OCI-LY7 (cell line): ENCODE results near the gene OTOG. TPM values are rescaled to one million over a fixed set of nuclear protein-coding genes. Genes with fewer than 3 reads are reported as not detected.

Experiments
- BruUV-seq: library from RNA; stranded (reverse); fragments of 400-500 nt; replicated peaks from 2 replicates; lab custom pipeline; 2021; lab: Mats Ljungman, UMichigan
- CTCF ChIA-PET: fragments of 300-600 bp; sonication (Branson Sonifier 250); formaldehyde crosslinking; loops from one replicate; lab custom pipeline; 2022; ENCODE audit warnings: antibody characterized with exemption; ENCODE audit not compliant: unreplicated experiment; lab: Charles Lee
- POLR2A ChIA-PET: fragments of 300-600 bp; sonication (Branson Sonifier 250); formaldehyde crosslinking; loops from one replicate; lab custom pipeline; 2022; ENCODE audit warnings: antibody characterized with exemption; lab: Charles Lee
- DNase-seq: peaks from one replicate; pipeline ENCODE4 v3.0.0-alpha.2; 2015; ENCODE audit warnings: low spot score
- H2AFZ ChIP-seq: fragments of 200-600 bp; sonication (generic), shearing (Covaris generic); 2 replicates; pipeline ENCODE4 v1.6.1; 2014; ENCODE audit warnings: mild to moderate bottlenecking, antibody characterized with exemption, low read length, moderate library complexity
- H3K27ac ChIP-seq: fragments of 200-600 bp; sonication (generic); 2 replicates; pipeline ENCODE4 v1.5.1; 2014; ENCODE audit warnings: mixed run types, low read depth, mild to moderate bottlenecking, moderate library complexity, low read length, inconsistent platforms; ENCODE audit not compliant: poor library complexity, severe bottlenecking
- H3K36me3 ChIP-seq: fragments of 200-600 bp; sonication (generic); 2 replicates; pipeline ENCODE4 v1.6.1; 2014; ENCODE audit warnings: mild to moderate bottlenecking, antibody characterized with exemption, low read length, moderate library complexity, mixed read lengths; ENCODE audit not compliant: insufficient read depth
- H3K4me1 ChIP-seq: fragments of 200-600 bp; sonication (generic); 2 replicates; pipeline ENCODE4 v1.5.1; 2014; ENCODE audit warnings: mild to moderate bottlenecking, low read length; ENCODE audit not compliant: insufficient read depth, poor library complexity, severe bottlenecking
- H3K4me2 ChIP-seq: fragments of 200-600 bp; sonication (generic); 2 replicates; pipeline ENCODE4 v1.6.1; 2014; ENCODE audit warnings: mild to moderate bottlenecking, low read length
- H3K4me3 ChIP-seq: fragments of 200-600 bp; sonication (generic); 2 replicates; pipeline ENCODE4 v1.5.1; 2014; ENCODE audit warnings: mild to moderate bottlenecking, low read depth, low read length; ENCODE audit not compliant: poor library complexity, severe bottlenecking
- H3K79me2 ChIP-seq: fragments of 200-600 bp; sonication (generic); 2 replicates; pipeline ENCODE4 v1.6.1; 2016; ENCODE audit warnings: low read depth, mild to moderate bottlenecking, low read length, moderate library complexity, mixed read lengths; ENCODE audit not compliant: insufficient read depth
- H3K9me2 ChIP-seq: fragments of 200-600 bp; sonication (generic); 2 replicates; pipeline ENCODE4 v1.6.1; 2016; ENCODE audit warnings: mild to moderate bottlenecking, low read length, mixed read lengths; ENCODE audit not compliant: insufficient read depth
- H3K9me3 ChIP-seq: fragments of 200-600 bp; sonication (generic); 2 replicates; pipeline ENCODE4 v1.6.1; 2014; ENCODE audit warnings: mild to moderate bottlenecking, mixed run types, low read length, mixed read lengths
- H4K20me1 ChIP-seq: fragments of 200-600 bp; sonication (generic); 2 replicates; pipeline ENCODE4 v1.6.1; 2014; ENCODE audit warnings: mild to moderate bottlenecking, antibody characterized with exemption, low read length, moderate library complexity, mixed read lengths; ENCODE audit not compliant: insufficient read depth
- EZH2phosphoT487 ChIP-seq: fragments of 200-600 bp; sonication (generic); IDR thresholded peaks from 2 replicates; pipeline ENCODE4 v1.6.1; 2018; ENCODE audit warnings: low read depth, borderline replicate concordance, mild to moderate bottlenecking, mixed run types, antibody characterized with exemption, low read length, moderate library complexity, mixed read lengths
- intact Hi-C: fragments of 100-400 bp; cut with micrococcal nuclease; formaldehyde crosslinking; loops from one replicate; pipeline ENCODE4 v1.10.0; 2022; ENCODE audit not compliant: unreplicated experiment
- total RNA-seq, 2 experiments: library from RNA; depleted of rRNA in 1 of 2; stranded (reverse); fragments of >200 nt in 1 of 2; shearing (Covaris generic) in 1 of 2; gene quantifications; 2 replicates each; pipeline ENCODE4 v1.2.3, GENCODE V29; 2014 to 2022
- TF ChIP-seq, protein P1 (sequence below): fragments of 200-600 bp; sonication (generic); conservative IDR thresholded peaks from 2 replicates; pipeline ENCODE4 v1.5.1; 2014; ENCODE audit warnings: mild to moderate bottlenecking, antibody characterized with exemption, low read length, moderate library complexity, mixed read lengths

The OTOG gene
- total RNA-seq, 2 experiments from 2014 or later = not detected

GRCh38 chr11:17642370-17642769 is 95.3 kb downstream of the OTOG start:
- intact Hi-C loops = no loop called here
- no peak for DNase-seq
- no peak overlapping the region for H3K27ac ChIP-seq
- no peak overlapping the region for H3K4me3 ChIP-seq
- no peak overlapping the region for H3K4me2 ChIP-seq
- no peaks in the 10 kb centered on the region for H3K4me1 ChIP-seq
- ChIA-PET CTCF (interaction anchor here (0.6 kb wide), 1 partner anchor 9 kb away, joined by 3 read pairs; no protein-coding TSS in a partner anchor), POLR2A (no interaction called here)
- H2AFZ ChIP-seq = no peak overlapping the region
- no peaks in the 10 kb centered on the region for H3K9me3 ChIP-seq
- H3K9me2 ChIP-seq = no peaks in the 10 kb centered on the region
- no peaks in the 10 kb centered on the region for H3K79me2 ChIP-seq
- no TSS peak for BruUV-seq
- TF ChIP-seq EZH2phosphoT487 = no peak
- TF ChIP-seq, protein P1, sequence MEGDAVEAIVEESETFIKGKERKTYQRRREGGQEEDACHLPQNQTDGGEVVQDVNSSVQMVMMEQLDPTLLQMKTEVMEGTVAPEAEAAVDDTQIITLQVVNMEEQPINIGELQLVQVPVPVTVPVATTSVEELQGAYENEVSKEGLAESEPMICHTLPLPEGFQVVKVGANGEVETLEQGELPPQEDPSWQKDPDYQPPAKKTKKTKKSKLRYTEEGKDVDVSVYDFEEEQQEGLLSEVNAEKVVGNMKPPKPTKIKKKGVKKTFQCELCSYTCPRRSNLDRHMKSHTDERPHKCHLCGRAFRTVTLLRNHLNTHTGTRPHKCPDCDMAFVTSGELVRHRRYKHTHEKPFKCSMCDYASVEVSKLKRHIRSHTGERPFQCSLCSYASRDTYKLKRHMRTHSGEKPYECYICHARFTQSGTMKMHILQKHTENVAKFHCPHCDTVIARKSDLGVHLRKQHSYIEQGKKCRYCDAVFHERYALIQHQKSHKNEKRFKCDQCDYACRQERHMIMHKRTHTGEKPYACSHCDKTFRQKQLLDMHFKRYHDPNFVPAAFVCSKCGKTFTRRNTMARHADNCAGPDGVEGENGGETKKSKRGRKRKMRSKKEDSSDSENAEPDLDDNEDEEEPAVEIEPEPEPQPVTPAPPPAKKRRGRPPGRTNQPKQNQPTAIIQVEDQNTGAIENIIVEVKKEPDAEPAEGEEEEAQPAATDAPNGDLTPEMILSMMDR = no peak
- no peaks in the 10 kb centered on the region for H3K36me3 ChIP-seq
- no peaks in the 10 kb centered on the region for H4K20me1 ChIP-seq

DNA sequence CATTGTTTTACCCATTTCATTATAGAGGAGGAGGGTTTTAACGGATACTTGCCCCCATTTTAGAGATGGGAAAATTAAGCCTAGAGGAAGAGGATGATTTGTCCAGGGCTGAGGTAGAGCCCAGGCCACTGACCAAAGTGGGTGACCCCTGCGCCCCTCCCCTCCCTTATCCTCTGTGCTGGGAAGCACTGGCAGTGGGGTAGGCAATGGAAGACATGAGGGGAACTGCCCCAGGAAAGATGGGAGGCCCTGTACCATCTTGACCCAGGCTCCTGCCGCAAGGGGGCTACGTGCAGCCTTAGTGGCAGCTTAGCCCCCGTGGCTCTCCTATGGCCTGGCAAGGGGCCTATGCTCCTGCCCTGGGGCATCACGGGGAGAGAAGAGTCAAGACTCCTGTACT is 95.9 kb downstream of the OTOG start:
- DNase-seq = no peak
- no peak overlapping the region for H3K4me2 ChIP-seq
- intact Hi-C loops = no loop called here
- H3K79me2 ChIP-seq = no peaks in the 10 kb centered on the region
- ChIA-PET POLR2A (no interaction called here), CTCF (no interaction called here)
- H2AFZ ChIP-seq = no peak overlapping the region
- H3K27ac ChIP-seq = no peak overlapping the region
- TF ChIP-seq EZH2phosphoT487 = no peak
- TF ChIP-seq, protein P1 = no peak
- H3K9me3 ChIP-seq = no peaks in the 10 kb centered on the region
- H3K9me2 ChIP-seq = no peaks in the 10 kb centered on the region
- BruUV-seq = no TSS peak
- no peaks in the 10 kb centered on the region for H3K4me1 ChIP-seq
- H4K20me1 ChIP-seq = no peaks in the 10 kb centered on the region
- no peaks in the 10 kb centered on the region for H3K36me3 ChIP-seq
- no peak overlapping the region for H3K4me3 ChIP-seq

GRCh38 chr11:17643506-17644405 is 96.7 kb downstream of the OTOG start:
- CTCF ChIA-PET = no interaction called here
- H3K79me2 ChIP-seq = no peaks in the 10 kb centered on the region
- no peak overlapping the region for H3K4me3 ChIP-seq
- intact Hi-C loops = no loop called here
- no peaks in the 10 kb centered on the region for H4K20me1 ChIP-seq
- H3K9me2 ChIP-seq = no peaks in the 10 kb centered on the region
- no peaks in the 10 kb centered on the region for H3K36me3 ChIP-seq
- no peaks in the 10 kb centered on the region for H3K4me1 ChIP-seq
- H2AFZ ChIP-seq = no peak overlapping the region
- no peak overlapping the region for H3K27ac ChIP-seq
- H3K4me2 ChIP-seq = no peak overlapping the region
- no peak for DNase-seq
- POLR2A ChIA-PET = no interaction called here
- TF ChIP-seq EZH2phosphoT487 = no peak
- TF ChIP-seq, protein P1 = no peak
- no TSS peak for BruUV-seq
- H3K9me3 ChIP-seq = no peaks in the 10 kb centered on the region
